ENCODE measurements around the gene CAMSAP3.

Gene CAMSAP3

GRCh38 chr19:7647156-7647555 lies 51.5 kb downstream of the CAMSAP3 start:
- Histone ChIP-seq H2AFZ (ENCODE audit: low read depth, low read length) (no peak overlapping the region), H3K9ac (ENCODE audit: low read depth, low read length) (no peak overlapping the region), H3K36me3 (ENCODE audit: insufficient read depth, low read length) (no peaks in the 10 kb centered on the region), H4K20me1 (ENCODE audit: insufficient read depth, low read length) (no peaks in the 10 kb centered on the region), H3K4me1 (ENCODE audit: insufficient read depth, low read length) (peaks cover 1% of the 10 kb centered on the region), H3K27ac (ENCODE audit: low read length) (no peak overlapping the region), H3K4me3 (ENCODE audit: low read depth in 1 of 2, low read length in 2 of 2) (no peak overlapping the region), H3K27me3 (ENCODE audit: insufficient read depth, low read length, poor library complexity) (no peaks in the 10 kb centered on the region), H3K9me3 (ENCODE audit: insufficient read depth, low read length, severe bottlenecking) (no peaks in the 10 kb centered on the region), H3K79me2 (ENCODE audit: insufficient read depth, low read length) (no peaks in the 10 kb centered on the region), H3K4me2 (ENCODE audit: insufficient read depth, low read length) (no peak overlapping the region)
- no peak for TF ChIP-seq EZH2 (IDR thresholded peaks at IDR 0.05; ENCODE audit: borderline replicate concordance, low read depth, low read length, severe bottlenecking)
- TF ChIP-seq CTCF (IDR thresholded peaks at IDR 0.05; ENCODE audit: borderline replicate concordance, extremely low read depth, low read length, poor library complexity, severe bottlenecking) = no peak
- ATAC-seq (ENCODE audit: insufficient read depth, low read depth) (no peak), DNase-seq (no peak)

GRCh38 chr19:7648265-7649014 lies 52.8 kb downstream of the CAMSAP3 start:
- no peak for DNase-seq
- Histone ChIP-seq H3K4me2 (ENCODE audit: insufficient read depth, low read length) (no peak overlapping the region), H3K9ac (ENCODE audit: low read depth, low read length) (no peak overlapping the region), H3K79me2 (ENCODE audit: insufficient read depth, low read length) (no peaks in the 10 kb centered on the region), H3K9me3 (ENCODE audit: insufficient read depth, low read length, severe bottlenecking) (no peaks in the 10 kb centered on the region), H3K4me3 (ENCODE audit: low read depth in 1 of 2, low read length in 2 of 2) (no peak overlapping the region), H4K20me1 (ENCODE audit: insufficient read depth, low read length) (no peaks in the 10 kb centered on the region), H3K36me3 (ENCODE audit: insufficient read depth, low read length) (no peaks in the 10 kb centered on the region), H3K4me1 (ENCODE audit: insufficient read depth, low read length) (peaks cover 5% of the 10 kb centered on the region), H3K27ac (ENCODE audit: low read length) (no peak overlapping the region), H2AFZ (ENCODE audit: low read depth, low read length) (no peak overlapping the region), H3K27me3 (ENCODE audit: insufficient read depth, low read length, poor library complexity) (no peaks in the 10 kb centered on the region)
- TF ChIP-seq CTCF (IDR thresholded peaks at IDR 0.05; ENCODE audit: borderline replicate concordance, extremely low read depth, low read length, poor library complexity, severe bottlenecking) (no peak), EZH2 (IDR thresholded peaks at IDR 0.05; ENCODE audit: borderline replicate concordance, low read depth, low read length, severe bottlenecking) (no peak)
- no peak for ATAC-seq (ENCODE audit: insufficient read depth, low read depth)

- TF ChIP-seq EZH2 (IDR thresholded peaks at IDR 0.05; ENCODE audit: borderline replicate concordance, low read depth, low read length, severe bottlenecking) (no peak), CTCF (IDR thresholded peaks at IDR 0.05; ENCODE audit: borderline replicate concordance, extremely low read depth, low read length, poor library complexity, severe bottlenecking) (no peak)
- H3K4me2 ChIP-seq (ENCODE audit: insufficient read depth, low read length) = no peak overlapping the region
- H3K27me3 ChIP-seq (ENCODE audit: insufficient read depth, low read length, poor library complexity) = no peaks in the 10 kb centered on the region
- no peaks in the 10 kb centered on the region for H3K36me3 ChIP-seq (ENCODE audit: insufficient read depth, low read length)
- H3K27ac ChIP-seq (ENCODE audit: low read length) = no peak overlapping the region
- no peaks in the 10 kb centered on the region for H3K79me2 ChIP-seq (ENCODE audit: insufficient read depth, low read length)
- no peak for DNase-seq
- no peaks in the 10 kb centered on the region for H3K9me3 ChIP-seq (ENCODE audit: insufficient read depth, low read length, severe bottlenecking)
- ATAC-seq (ENCODE audit: insufficient read depth, low read depth) = no peak
- no peak overlapping the region for H3K4me3 ChIP-seq (ENCODE audit: low read depth in 1 of 2, low read length in 2 of 2)
- no peak overlapping the region for H2AFZ ChIP-seq (ENCODE audit: low read depth, low read length)
- no peak overlapping the region for H3K9ac ChIP-seq (ENCODE audit: low read depth, low read length)
- no peaks in the 10 kb centered on the region for H4K20me1 ChIP-seq (ENCODE audit: insufficient read depth, low read length)
- H3K4me1 ChIP-seq (ENCODE audit: insufficient read depth, low read length) = peaks cover 5% of the 10 kb centered on the region
These were observed 54.5 kb downstream of the CAMSAP3 start for GRCh38 chr19:7650148-7650547.

All from DND-41 (cell line).